ENCODE measurements around the gene IRF3.

IRF3 gene

GRCh38 chr19:49676136-49676783 lies 10.6 kb upstream of the IRF3 start:
- FAIRE-seq (no peak), DNase-seq (ENCODE audit: extremely low spot score, insufficient read length, low read depth) (no peak)

GRCh38 chr19:49672131-49672919 lies 6.7 kb upstream of the IRF3 start:
- FAIRE-seq, result peak; percentile 85
- DNase-seq (ENCODE audit: extremely low spot score, insufficient read length, low read depth), result peak; percentile 70

GRCh38 chr19:49669516-49669915 lies 3.9 kb upstream of the IRF3 start:
- DNase-seq (ENCODE audit: extremely low spot score, insufficient read length, low read depth) (no peak), FAIRE-seq (no peak)

- DNase-seq (ENCODE audit: extremely low spot score, insufficient read length, low read depth) (no peak), FAIRE-seq (no peak)
Measured at GRCh38 chr19:49667473-49667872, 1.8 kb upstream of the IRF3 start.

GRCh38 chr19:49666120-49666444 lies 425 bp upstream of the IRF3 start:
- DNase-seq (ENCODE audit: extremely low spot score, insufficient read length, low read depth) (no peak), FAIRE-seq (no peak)

- FAIRE-seq (no peak), DNase-seq (ENCODE audit: extremely low spot score, insufficient read length, low read depth) (no peak)
Measured at GRCh38 chr19:49665036-49665350, 664 bp downstream of the IRF3 start.

GRCh38 chr19:49664171-49665035 lies 1.3 kb downstream of the IRF3 start:
- DNase-seq (ENCODE audit: extremely low spot score, insufficient read length, low read depth) (peak; percentile 68), FAIRE-seq (no peak)

GRCh38 chr19:49663224-49663623 lies 2.4 kb downstream of the IRF3 start:
- DNase-seq (ENCODE audit: extremely low spot score, insufficient read length, low read depth), result no peak
- FAIRE-seq, result no peak

- DNase-seq (ENCODE audit: extremely low spot score, insufficient read length, low read depth), result no peak
- no peak for FAIRE-seq
Measured at GRCh38 chr19:49662011-49662410, 3.6 kb downstream of the IRF3 start.

GRCh38 chr19:49660338-49660961 lies 5.2 kb downstream of the IRF3 start:
- FAIRE-seq (no peak), DNase-seq (ENCODE audit: extremely low spot score, insufficient read length, low read depth) (no peak)

- DNase-seq (ENCODE audit: extremely low spot score, insufficient read length, low read depth), result no peak
- FAIRE-seq, result no peak
Measured at GRCh38 chr19:49658566-49659442, 6.9 kb downstream of the IRF3 start.

GRCh38 chr19:49658139-49658517 lies 7.5 kb downstream of the IRF3 start:
- no peak for DNase-seq (ENCODE audit: extremely low spot score, insufficient read length, low read depth)
- no peak for FAIRE-seq

- FAIRE-seq (no peak), DNase-seq (ENCODE audit: extremely low spot score, insufficient read length, low read depth) (no peak)
Measured at GRCh38 chr19:49657493-49658138, 8.0 kb downstream of the IRF3 start.

- no peak for DNase-seq (ENCODE audit: extremely low spot score, insufficient read length, low read depth)
- FAIRE-seq, result no peak
Measured at GRCh38 chr19:49656456-49657109, 9.1 kb downstream of the IRF3 start.

GRCh38 chr19:49655570-49656455 lies 9.8 kb downstream of the IRF3 start:
- no peak for FAIRE-seq
- no peak for DNase-seq (ENCODE audit: extremely low spot score, insufficient read length, low read depth)

GRCh38 chr19:49654581-49654980 lies 11.1 kb downstream of the IRF3 start:
- no peak for FAIRE-seq
- no peak for DNase-seq (ENCODE audit: extremely low spot score, insufficient read length, low read depth)

GRCh38 chr19:49653466-49653806 lies 12.2 kb downstream of the IRF3 start:
- FAIRE-seq, result no peak
- no peak for DNase-seq (ENCODE audit: extremely low spot score, insufficient read length, low read depth)
